MM.1S (cell line): ENCODE data around the gene RHBDL1.

Source experiments
- EZH2 ChIP-seq: fragments of 300-600 bp; sonication (generic); optimal IDR thresholded peaks from 2 replicates; pipeline ENCODE3; 2017; ENCODE audit warnings: low read depth, mild to moderate bottlenecking, antibody characterized with exemption, low read length, mixed read lengths
- TF ChIP-seq, protein P1 (sequence below): fragments of 300-600 bp; sonication (generic); IDR thresholded peaks from 2 replicates; pipeline ENCODE4 v1.5.1; 2016; ENCODE audit warnings: antibody characterized with exemption, low read length, mixed read lengths

DNA sequence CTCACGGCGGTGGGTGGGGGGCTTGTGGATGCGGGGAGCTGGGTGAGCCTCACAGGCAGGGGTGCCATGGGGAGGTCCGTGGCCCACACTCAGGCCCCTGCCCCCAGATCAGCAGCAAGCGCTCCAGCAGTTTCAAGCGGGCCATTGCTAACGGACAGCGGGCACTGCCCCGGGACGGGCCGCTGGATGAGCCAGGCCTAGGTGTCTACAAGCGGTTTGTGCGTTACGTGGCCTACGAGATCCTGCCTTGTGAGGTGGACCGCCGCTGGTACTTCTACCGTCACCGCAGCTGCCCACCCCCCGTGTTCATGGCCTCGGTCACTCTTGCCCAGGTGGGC is 1.1 kb downstream of the RHBDL1 start:
- TF ChIP-seq, protein P1, sequence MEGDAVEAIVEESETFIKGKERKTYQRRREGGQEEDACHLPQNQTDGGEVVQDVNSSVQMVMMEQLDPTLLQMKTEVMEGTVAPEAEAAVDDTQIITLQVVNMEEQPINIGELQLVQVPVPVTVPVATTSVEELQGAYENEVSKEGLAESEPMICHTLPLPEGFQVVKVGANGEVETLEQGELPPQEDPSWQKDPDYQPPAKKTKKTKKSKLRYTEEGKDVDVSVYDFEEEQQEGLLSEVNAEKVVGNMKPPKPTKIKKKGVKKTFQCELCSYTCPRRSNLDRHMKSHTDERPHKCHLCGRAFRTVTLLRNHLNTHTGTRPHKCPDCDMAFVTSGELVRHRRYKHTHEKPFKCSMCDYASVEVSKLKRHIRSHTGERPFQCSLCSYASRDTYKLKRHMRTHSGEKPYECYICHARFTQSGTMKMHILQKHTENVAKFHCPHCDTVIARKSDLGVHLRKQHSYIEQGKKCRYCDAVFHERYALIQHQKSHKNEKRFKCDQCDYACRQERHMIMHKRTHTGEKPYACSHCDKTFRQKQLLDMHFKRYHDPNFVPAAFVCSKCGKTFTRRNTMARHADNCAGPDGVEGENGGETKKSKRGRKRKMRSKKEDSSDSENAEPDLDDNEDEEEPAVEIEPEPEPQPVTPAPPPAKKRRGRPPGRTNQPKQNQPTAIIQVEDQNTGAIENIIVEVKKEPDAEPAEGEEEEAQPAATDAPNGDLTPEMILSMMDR, result no peak
- TF ChIP-seq EZH2, result no peak
